ENCODE data around the gene ACRV1.
A peak's percentile ranks its signal among the peaks of the same experiment; 100 is the strongest.

The ACRV1 gene

GRCh38 chr11:125649465-125650166 is 31.0 kb downstream of the ACRV1 start:
- DNase-seq (ENCODE audit: low spot score) = no peak

GRCh38 chr11:125645871-125646270 is 34.8 kb downstream of the ACRV1 start:
- DNase-seq (ENCODE audit: low spot score) = no peak

- no peak for DNase-seq (ENCODE audit: low spot score)
Observed at GRCh38 chr11:125638315-125638714, 42.3 kb downstream of the ACRV1 start.

GRCh38 chr11:125637840-125638239 is 42.8 kb downstream of the ACRV1 start:
- DNase-seq (ENCODE audit: low spot score) = peak; percentile 19

- DNase-seq (ENCODE audit: low spot score) = no peak
Observed at GRCh38 chr11:125627236-125627910, 53.3 kb downstream of the ACRV1 start.

- peak; percentile 76 for DNase-seq (ENCODE audit: low spot score)
Observed at GRCh38 chr11:125626288-125626950, 54.2 kb downstream of the ACRV1 start.

GRCh38 chr11:125625630-125626287 is 54.9 kb downstream of the ACRV1 start:
- peak; percentile 93 for DNase-seq (ENCODE audit: low spot score)

GRCh38 chr11:125625225-125625629 is 55.4 kb downstream of the ACRV1 start:
- DNase-seq (ENCODE audit: low spot score) = no peak

- DNase-seq (ENCODE audit: low spot score) = no peak
Observed at GRCh38 chr11:125624756-125625213, 55.9 kb downstream of the ACRV1 start, which contains the start of gene CHEK1. TSS of gene CHEK1 (plus strand) at chr11:125625163. CDS start at chr11:125626769, 1,606 bp downstream.

- DNase-seq (ENCODE audit: low spot score) = no peak
Observed at GRCh38 chr11:125623064-125623463, 57.6 kb downstream of the ACRV1 start.

- no peak for DNase-seq (ENCODE audit: low spot score)
Observed at GRCh38 chr11:125621995-125622394, 58.7 kb downstream of the ACRV1 start.
